COLO668 (cell line): Measurements from ENCODE around the gene LPP.

ENCODE experiments used
- DNase-seq: peaks from one replicate; lab custom pipeline; 2025; ENCODE audit not compliant: unreplicated experiment; lab: John Stamatoyannopoulos, UW

Gene LPP

DNA sequence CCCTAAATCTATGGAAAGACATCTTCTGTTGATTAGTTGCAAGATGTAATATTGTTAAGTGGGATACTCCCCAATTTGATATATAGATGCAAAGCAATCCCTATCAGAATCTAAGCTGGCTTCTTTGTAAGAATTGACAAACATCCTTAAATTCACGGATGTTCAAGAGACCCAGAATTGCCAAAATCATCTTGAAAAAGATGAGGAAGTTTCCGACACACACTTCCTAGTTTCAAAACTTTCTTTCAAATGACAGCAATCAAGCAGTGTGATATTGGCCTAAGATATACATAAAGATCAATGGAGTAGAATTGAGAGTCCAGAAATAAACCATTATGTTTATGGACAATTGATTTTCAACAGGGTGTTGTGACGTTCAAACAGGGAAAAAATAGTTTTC is 383.6 kb downstream of the LPP start:
- DNase-seq = no peak

DNA sequence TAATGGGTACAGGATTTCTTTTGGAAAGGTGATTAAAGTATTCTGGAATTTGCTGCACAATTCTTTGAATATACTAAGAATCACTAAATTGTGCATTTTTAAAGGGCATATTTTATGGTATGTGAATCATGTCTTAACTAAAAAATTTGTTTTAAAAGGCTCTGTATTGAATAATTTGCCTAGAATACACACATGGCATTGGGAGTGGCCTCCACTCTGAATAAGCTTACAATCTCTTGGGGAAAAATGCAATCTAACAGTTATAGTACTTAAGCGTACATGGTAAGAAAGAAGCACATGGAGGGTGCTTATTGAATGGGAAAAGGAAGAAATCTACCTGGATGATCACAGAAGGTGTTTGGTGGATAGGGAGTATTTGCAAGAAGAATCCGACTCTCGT is 385.1 kb downstream of the LPP start:
- no peak for DNase-seq

DNA sequence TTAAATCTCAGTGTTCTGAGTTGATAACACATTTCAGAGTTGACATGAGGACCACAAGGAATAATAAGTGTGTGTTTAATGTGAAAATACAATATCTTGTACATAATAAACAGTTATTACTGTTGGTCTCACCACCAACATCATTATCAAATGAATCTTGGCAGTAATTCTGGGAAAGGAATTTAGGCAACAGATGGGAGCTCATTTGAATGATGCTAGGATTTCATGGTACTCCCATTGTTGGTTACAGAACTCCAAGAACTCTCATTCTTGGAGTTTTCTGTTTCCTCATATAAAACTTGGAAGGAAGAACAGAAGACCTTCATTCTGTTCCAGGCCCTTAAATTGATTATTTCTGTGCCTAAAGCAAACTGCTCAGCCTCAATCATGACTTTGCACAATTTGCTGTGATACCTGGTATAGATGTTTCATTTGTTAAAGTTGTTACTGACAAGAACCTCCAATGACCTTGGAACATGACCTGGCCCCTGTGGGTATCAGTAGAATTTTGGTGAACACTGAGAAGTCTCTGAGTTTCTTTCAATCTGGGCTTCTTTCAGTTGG is 385.8 kb downstream of the LPP start:
- DNase-seq = no peak

DNA sequence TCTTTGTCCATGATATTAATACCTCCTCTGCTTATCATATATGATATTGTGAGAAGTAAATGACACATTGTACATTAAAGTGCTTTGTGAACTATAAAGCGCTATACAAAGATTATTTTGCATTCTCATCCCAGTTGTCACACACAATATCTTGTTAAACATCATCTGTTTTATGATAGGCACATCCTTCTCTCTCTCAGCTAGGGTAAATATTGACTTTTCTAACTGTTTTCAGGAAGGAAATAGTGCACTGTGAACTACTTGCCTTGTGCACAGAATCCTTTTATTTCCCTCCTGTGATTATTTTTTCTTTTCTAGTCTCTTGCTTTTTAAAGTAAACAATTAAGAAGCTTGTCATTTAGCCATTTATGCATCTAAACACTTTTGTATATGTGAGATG is 388.2 kb downstream of the LPP start:
- no peak for DNase-seq

DNA sequence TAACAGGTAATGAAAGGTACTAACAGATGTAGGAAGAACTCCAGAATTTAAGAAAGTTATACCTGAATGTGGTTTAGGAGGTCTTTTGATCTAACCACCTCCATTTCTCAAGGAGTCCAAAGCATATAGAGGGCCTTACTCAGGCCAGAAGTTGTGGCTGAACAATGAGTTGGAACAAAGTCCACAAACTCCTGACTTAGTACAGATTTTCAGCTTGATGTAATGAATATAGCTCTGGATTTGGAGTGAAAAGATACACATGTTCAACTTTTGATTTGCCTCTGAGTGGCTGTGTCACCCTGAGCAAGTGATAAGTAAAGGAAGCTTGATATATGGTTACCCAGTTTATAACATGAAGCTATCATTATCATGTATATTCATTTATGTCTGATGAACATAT is 390.1 kb downstream of the LPP start:
- DNase-seq = no peak

DNA sequence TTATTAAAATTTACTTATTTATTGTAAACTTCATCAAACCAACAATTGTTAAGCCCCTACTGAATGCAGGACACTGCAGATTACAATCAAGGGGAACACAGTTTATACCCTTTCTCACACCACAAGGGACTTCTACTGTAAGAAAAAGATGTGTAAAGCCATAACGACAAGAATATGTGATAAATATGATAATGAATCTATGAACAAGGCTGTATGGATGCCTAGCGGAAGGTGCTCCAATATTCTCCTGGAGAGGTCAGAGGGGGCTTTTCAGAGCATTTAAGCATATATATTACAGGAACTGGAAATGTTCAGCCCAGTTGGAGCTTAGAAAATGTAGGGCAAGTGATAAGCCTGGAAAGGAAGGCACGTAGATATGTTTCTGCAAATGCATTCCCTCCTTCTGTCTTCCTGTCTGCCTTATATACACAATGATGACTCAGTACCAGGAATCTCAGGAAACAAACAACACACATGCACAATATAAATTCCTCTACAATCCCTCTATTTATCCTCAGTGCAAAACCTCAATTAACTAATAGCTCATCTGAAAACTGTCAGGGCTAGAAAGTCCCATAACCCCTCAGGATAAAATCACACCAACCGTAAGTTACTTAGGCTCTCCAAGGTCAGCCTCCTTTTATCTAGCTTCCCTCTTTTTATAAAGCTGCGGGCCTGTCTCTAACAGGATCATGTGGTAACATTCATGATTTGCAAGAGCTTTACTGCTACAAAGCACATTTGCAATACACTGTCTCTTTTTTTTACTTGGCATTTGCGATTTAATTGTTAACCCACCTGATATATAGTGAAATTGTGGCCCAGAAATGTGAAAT is 393.1 kb downstream of the LPP start:
- no peak for DNase-seq

DNA sequence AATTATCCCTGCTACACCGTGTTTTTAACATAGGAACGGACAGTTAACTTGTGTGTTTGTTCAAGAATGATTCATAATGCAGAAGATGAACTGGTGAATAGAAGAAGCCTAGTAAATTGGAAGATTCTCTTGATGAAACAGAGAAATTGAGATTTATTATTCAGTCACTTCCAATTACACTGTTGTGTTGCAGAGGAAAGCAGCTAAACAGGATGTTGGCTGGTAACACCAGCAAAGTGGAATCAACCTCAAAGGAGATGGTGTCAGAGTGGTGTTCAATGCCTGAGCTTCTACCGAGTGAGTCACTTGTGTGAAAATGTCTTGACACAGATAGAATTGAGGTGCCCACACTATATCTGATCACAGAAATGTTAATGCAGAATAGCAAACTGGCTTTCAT is 399.6 kb downstream of the LPP start:
- no peak for DNase-seq

DNA sequence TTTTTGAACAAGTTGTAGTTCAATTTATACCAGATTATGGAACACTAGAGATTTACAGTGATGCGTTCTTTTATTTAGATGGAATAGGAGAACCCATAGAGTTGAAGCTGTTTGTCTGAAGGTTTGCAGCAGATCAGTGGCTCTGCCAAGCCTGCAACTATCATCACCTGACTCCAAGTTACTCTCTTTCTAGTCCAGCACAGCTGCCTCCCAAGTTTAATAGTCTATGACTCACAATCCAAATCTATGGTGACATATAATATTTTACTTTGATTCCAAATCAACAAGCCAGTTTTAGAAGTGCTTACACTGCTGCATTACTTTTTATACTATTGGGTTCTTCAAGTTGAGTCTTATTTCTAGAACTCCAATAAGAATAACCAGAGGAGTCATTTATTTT is 400.4 kb downstream of the LPP start:
- no peak for DNase-seq

DNA sequence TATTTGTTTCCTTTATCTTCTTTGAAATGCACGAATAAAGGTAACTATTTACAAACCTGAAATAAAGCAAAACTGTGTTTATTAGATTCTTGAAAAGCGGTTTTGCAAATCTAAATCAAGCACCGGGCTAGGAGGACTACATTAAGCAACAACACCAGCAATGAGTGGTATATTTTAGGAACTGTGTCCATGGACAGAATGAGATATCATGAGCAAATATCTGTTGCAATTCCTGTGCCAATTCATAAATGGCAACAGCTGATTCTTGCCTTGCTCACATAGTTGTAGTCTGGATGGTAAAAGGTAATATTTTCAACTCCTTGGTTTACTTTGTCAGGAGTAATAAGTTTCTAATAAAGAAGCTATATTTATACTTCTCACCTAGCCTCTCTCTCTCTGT is 403.3 kb downstream of the LPP start:
- no peak for DNase-seq

DNA sequence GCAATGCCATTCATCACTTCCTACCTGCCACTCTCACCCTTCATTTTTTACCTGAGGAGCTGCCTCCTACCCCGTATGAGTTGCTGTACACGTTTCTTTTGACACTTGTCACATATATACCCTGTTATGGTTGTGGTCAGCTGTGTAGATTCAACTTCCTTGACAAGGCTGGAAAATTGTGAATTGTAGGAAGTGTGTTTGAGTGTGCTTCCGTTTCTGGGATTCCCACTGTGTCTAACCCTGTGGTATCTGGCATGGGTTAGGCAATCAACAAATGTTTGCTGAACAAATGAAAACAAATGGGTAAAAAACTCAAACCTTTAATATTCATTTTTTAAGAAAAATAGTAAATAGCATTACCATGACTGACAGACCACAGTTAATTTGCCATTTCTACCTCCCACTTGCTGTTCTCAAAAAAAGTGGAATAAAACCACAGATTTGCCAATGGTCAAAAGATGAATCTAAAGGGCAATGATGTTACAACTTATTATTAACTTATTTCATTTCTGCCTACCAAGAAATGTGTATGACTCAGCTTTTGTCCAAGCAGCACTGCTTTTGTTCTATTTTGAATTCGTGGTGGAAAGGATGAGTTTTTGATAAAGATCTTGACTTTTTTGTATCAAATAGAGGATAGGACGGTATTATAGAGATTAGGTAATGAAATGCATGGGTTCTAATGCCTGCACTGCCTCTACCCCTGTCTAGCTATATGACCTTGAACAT is 404.6 kb downstream of the LPP start:
- no peak for DNase-seq

DNA sequence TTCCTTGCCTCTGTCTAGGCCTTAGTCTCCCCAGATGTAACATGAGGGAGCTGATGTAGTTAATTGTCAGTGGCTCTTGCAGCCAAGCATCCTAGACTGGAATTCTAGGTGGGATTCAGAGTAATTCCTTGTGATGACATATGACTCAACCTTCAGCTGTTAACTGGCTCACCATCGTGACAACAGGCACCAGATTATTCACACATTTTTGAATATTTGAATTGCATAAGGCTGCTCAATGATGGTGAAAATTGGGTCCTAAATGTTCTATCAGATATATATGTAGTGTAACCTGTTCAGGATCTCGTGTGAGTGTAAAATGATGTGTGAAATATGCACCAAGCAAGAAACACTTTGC is 405.1 kb downstream of the LPP start:
- no peak for DNase-seq

DNA sequence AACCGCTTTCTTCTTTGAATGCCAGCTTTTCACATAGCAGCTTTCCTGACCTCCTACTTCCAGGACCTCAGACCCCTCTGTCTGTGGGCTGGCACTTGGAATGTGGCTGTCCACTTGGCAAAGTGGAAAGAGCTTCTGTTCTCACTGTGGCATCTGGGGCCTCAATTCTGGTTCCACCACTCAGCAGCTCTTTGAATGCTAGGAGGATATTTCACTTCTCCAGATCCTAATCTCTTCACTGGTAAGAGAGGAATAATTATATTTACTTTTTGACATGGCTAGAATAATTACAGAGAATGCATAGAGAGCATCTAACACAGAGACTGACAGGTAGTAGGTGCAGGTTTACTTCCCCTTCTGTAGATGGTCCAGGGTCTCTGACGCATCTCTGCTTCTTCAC is 405.9 kb downstream of the LPP start:
- no peak for DNase-seq

DNA sequence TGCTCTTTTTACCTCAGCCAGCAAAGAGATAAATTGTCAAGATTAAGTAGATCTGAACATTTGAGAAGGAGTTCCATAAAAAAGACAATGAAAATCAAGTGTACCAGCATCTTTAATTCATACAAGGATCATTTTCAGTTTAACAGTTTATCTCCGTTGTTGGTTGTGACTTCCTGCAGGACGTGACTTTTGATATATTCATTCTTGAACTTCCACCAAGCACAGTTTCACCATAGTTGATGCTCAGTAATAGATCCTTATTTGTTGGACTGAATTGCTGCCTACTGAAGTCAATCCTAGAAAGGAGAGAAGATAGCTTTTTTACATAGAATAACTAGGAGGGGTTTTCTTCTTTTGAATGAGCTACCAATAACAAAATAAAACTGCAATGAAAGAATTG is 408.2 kb downstream of the LPP start:
- no peak for DNase-seq

DNA sequence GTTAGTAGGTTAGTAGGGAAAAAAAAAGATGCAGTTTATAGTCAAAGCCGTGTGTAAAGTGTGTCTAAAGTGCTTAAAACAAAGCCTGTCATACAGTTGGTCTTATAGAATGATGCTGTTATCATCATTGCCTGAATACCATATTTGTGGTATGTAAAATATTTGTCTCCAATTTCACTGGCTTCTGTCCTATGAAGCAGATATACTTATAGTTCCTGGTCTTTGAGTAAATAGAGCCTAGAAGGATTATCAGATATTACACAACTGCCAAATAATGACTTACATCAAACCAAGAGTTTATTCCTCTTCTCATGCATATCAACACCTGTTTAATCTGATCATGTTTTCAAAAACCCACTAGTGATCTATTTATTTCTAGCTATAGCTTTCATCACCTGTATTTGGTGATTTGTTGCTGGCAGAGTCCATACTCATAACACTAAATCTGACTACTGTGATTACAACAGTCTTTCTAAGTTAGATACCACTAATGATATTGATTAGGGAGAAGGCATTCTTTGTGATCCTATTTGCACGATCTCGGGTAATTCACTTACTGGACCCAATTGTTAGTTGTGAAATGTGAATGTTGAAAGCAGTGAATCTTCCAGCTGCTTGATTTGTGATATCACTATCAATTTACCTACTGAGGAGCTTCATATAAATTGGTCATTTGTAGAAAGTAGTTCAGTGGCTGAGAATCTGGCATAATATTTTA is 413.7 kb downstream of the LPP start:
- DNase-seq = no peak

DNA sequence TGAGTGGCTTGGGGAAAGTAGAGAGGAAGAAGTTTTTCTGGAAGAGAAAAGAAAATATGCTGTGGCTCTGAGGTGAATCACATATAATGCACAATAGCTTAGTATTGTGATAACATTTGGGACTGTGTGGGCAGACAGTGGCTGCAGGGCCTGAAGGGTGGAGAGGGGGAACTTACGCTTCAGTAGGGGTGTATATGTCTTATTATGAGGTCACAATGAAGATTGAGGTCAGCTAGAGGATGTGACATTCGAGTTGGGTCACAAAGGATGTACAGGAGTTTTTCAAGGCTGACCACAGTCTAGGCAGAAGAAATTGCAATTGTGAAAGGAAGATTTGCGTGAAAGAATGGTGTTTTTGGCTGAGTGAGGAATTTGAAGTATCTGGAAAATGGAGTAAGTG is 414.8 kb downstream of the LPP start:
- DNase-seq = no peak

DNA sequence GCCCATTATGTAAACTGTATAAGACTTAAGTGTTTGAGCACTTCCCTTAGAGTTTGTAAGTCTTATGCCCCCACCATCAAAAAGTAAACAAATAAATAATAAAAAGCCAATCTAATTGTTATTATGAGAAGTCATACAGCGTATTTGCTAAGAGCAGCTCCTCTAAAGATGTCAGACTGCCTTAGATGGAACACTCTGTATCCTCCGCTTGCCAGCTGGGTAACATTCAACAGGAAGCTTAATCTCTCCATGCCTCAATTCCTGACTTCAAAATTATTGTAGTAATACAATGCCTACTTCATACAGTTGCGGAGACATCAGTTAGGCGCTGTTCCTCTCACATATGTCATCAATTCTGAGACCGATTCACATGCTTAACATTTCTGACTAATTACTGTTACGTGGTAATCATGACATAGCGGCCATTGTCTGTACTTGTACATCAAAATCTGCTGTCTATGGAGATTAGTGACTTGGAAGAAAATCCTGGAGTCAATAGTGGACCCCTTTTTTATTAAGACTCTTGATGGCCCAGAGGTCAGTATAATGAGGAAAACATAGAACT is 417.7 kb downstream of the LPP start:
- no peak for DNase-seq

DNA sequence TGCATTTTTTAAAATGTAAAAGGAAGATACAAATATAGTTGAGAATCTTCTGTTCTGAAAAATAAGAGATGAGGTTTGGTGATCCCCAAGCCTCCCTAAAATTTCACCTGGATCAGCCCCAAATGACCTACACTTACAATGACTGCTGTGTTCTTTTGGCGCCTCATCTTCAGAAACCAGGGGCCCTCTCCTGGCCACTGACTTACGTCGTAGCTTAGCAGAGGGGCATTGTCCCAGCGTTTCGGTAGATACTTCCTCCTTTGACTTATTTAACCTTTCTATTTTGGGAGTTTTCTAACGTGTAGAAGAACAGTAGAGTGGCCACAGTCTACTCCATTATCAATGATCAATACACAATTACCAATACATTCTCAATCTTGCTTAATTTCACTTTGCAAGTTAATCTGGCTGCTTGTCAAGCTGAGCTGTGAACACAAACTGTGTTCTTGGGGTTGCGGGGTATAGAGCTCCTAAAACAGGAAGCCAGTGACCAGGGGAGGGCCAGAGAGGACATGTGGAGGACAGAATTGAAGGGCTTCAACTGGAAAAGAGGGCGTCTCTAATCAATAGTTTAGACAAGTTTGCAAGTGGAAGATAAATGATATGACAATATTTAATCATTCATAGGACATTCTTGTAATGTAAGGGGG is 419.5 kb downstream of the LPP start:
- no peak for DNase-seq

DNA sequence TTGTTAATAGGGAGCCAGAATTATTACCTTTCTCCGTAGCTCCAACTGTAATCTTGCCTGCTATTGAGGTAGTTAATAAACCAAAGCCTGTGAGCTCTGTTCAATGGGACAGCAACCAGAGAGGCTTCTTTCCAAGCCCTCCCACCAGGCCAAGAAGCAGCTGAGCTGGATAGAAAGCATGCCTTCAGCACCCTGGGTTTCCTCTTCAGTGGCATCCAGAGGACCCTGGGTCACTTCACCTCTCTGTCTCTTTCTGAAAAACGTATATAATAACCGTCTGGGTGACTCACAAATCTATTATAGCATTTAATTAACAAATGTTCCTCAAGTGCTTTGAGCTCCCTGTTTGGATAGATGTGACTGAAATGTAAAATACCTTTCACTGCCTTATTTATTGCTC is 420.0 kb downstream of the LPP start:
- DNase-seq = no peak

DNA sequence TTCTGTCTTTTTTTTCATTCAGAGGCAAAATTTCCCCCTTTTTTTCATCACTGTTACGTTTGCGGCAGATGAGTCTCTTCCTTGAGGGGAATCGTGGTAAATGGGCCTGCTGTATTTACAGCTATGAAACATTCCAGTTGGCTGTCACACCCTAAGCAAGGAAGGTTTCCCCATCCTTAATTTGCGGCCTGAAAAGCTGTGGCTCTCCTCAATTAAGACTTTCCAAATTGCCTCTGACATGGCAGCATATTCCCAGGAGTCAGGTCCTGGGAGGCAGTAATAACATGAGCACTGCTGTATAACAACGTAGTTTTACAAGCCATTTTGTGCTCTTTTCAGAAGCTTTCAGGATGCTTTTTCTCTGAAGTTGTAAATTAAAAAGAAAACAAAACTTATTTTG is 420.9 kb downstream of the LPP start:
- no peak for DNase-seq

DNA sequence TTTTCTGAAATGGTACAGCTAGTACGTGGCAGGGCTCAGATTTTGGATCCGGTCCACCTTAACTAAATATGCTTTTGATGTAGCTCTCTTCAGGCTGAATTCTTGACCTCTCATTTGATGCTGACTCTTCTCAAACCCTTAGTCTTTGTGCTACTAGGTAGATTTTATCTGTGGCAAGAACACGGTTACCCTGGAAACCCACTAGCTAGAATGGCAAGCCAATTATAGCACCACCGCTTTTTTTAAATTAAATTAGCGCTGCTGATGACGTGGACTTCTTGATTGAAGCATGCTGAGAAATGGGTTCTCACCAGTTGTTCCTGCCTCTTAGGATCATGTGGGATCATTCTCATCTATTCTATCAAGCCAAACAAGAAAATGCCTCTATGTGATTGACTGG is 421.5 kb downstream of the LPP start:
- DNase-seq = no peak

DNA sequence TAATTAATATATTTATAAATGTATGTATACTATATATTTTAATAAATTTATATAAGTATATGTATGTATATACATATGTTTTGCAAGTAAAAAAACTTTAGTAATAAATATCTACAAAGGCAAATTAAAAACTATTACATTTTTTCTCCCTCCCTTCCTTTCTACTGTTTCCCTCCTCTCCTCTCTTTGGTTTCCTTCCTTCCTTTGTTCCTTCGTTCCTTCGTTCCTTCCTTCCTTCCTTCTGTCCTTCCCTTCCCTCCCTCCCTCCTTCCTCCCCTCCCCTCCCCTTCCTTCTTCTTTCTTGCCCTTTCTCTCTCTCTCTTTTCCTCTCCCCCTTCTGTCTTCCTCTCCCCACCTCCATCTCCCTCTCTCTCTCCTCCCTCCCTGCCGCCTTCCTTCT is 423.6 kb downstream of the LPP start:
- DNase-seq = no peak
